Activated CD8-positive, alpha-beta memory T cell treated with anti-CD3 and anti-CD28 coated beads, Interleukin-2, amount 50 U/mL, for 24 hours (primary cell): ENCODE data around the gene ZNF669.
"Not testable (repeated sequence)": the region's sequence is repeated elsewhere in the genome, so short reads cannot be mapped to it uniquely, and the experiment has no call there.

Source experiments
- DNase-seq: peaks from one replicate; pipeline ENCODE4 v3.0.0-alpha.2; 2020; ENCODE audit errors: extremely low read depth

The ZNF669 gene

DNA sequence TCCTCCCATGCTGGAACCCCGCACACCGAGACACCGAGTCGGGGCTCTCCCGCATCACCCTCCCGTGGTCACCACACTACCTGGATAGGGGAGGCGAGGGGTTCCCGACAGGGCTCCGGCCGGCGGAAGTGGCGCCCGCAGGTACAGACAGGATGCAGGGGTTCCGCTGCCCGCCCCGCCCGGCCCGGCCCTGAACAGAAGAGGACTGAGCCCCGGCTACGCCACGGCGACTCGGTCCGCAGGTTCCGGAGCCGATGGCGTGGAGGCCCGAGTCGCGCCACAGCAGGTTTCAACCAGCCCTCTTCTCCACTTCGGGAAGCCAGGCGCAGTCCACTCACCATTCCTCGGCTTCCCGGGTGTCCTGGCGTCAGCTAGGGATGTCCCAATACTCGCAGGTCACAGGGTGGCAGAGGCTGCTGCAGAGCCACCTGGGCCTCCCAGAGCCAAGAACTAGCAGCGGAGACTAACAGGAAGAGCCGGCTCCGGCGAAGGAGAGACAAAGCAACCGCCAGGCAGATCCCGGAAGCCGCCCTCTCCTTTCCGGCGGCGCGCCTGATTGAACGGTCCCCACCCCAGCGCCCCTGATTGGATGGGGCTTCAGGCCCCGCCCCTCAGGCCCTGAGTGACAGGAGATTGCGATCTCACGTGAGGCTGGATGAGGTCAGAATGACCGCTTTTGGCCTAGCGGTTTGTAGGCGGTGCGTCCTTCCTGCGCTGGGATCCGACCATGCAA lies at the start of gene ZNF669:
Gene ZNF669, minus strand, starts transcription at position 498 of the 733 bp plus-strand sequence. Its CDS starts 157 bp downstream, at position 341.
- DNase-seq = peak; percentile 86

DNA sequence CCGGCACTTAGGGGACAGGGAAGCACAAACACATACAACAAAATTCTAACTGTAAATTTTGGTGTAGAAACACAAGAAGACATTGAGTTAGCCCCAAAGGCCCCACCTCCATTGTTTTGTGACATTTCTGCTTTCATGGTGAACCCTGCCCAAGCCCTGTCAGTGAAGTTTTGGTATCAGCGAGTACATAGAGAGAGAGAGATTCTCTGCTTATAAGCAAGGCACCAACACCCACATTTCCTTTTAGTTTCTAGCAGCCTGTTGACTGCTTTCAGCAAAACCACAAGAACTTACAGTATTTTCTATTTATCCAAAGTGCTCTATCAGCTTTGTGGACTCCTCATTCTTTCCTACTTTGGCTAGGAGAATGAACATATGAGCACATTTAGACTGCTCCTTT lies 43.6 kb upstream of the ZNF669 start:
- no peak for DNase-seq

DNA sequence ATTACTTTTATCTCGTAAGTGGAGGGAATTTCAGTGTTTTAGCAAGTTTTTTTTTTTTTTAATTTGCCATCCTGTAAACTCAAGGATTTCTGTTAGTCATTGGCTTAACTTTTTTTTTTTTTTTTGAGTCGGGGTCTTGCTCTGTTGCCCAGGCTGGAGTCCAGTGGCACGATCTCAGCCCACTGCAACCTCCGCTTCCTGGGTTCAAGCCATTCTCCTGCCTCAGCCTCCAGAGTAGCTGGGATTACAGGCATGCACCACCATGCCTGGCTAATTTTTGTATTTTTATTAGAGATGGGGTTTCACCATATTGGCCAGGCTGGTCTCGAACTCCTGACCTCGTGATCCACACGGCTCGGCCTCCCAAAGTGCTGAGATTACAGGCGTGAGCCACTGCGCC lies 43.0 kb upstream of the ZNF669 start:
- DNase-seq = not testable (repeated sequence)

GRCh38 chr1:247146671-247147070 lies 42.5 kb upstream of the ZNF669 start:
- no peak for DNase-seq

DNA sequence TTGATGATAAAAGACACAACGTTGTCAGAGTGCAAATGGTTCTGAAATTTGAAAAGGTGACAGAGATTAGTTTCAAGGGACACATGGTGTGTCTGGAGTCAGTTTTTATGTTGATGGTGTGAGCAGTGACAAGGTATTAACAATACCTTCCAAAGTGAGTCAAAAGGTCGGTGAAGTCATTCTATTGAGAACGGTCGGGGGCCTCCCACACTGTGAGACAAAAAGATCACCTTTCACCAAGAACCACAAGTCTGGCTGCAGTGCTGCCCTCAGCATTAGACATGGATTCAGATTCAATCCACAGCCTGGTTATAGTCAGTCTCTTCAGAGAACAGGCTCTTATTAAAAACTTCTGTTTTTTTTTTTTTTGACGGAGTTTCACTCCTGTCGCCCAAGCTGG lies 41.1 kb upstream of the ZNF669 start:
- no peak for DNase-seq

GRCh38 chr1:247139557-247139956 lies 35.4 kb upstream of the ZNF669 start:
- DNase-seq = not testable (repeated sequence)

DNA sequence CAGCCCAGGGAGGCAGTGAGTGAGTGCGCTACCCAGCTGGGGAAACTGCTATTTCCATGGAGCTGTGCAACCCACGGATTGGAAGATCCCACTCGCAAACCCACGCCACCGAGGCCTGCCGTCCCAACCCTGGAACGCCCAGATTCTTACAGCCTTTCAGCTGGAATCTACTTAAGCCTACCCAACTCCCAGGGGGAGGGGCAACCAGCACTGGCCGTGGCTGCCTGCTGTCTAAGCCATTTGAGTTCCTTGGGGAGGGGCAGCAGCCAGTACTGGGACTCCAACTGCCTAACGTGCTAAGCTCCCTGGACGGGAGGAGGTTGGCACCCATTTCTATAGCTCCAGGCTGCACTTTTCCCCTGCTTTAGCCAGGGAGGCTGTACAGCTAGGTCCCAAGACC lies 27.1 kb upstream of the ZNF669 start:
- DNase-seq = no peak

GRCh38 chr1:247127519-247128282 lies 23.5 kb upstream of the ZNF669 start:
- DNase-seq = not testable (repeated sequence)

DNA sequence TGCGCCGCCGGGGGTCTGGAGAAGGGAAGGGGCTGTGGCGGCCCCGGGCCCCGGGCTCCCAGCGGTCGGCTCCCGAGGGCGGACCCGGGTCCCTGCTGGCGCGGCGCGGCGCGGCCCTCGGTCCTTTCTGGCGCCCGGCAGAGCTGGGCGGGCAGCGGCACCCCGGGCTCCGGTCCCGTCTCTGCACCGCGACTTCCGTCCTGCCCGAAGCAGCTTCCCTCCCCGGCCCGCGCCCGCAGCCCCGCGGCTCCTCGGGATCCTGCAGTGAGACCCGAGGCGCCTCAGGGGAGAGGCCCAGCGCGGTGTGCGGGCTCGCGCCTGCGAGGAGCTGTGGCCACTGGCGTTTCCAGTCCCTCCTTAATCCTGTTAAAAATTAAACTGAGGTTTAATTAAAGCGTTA lies 22.4 kb upstream of the ZNF669 start:
- not testable (repeated sequence) for DNase-seq

GRCh38 chr1:247126166-247126565 lies 22.0 kb upstream of the ZNF669 start:
- not testable (repeated sequence) for DNase-seq

GRCh38 chr1:247121382-247121781 lies 17.2 kb upstream of the ZNF669 start:
- no peak for DNase-seq

- DNase-seq = not testable (repeated sequence)
These were observed 16.2 kb upstream of the ZNF669 start for GRCh38 chr1:247120408-247120668.

- DNase-seq = no peak
These were observed 15.6 kb upstream of the ZNF669 start for GRCh38 chr1:247119600-247120407.

GRCh38 chr1:247118946-247119446 lies 14.8 kb upstream of the ZNF669 start:
- DNase-seq = no peak

DNA sequence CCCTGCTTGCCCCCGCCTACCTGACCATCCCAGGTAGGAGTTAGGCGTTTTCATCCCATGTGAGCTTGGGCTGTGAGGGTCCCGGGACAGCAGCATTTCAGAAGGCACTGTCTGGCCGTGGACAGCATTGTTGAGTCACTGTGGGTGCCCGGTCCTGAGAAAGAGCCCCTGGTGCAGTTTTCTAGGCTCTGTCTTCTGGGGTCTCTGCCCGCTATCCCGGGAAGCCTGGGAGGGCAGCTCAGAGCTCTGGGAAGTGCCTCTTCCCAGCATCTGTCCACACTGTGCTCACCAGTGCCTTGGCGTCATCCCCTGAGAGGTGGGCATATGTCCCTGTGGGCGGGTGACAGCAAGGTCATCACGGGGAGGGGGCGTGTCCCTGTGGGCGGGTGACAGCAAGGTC lies 11.4 kb upstream of the ZNF669 start:
- no peak for DNase-seq

DNA sequence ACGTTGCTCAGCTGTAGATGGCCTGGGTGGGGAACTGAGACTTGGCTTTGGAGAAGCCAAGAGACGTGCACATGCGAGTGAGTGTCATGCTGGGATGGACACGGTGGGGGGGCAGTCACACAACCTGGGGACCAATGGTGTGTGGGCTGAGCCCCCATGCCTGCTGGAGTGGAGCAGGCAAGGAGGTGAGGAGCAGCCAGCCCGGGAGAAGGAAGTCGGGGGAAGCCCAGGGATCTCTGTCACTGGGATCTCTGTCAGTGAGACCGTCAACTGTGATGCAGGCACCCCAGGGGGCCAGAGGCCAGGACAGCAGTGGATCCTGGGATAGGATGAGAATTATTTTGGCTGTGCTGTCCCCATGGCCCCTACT lies 11.0 kb upstream of the ZNF669 start:
- no peak for DNase-seq

DNA sequence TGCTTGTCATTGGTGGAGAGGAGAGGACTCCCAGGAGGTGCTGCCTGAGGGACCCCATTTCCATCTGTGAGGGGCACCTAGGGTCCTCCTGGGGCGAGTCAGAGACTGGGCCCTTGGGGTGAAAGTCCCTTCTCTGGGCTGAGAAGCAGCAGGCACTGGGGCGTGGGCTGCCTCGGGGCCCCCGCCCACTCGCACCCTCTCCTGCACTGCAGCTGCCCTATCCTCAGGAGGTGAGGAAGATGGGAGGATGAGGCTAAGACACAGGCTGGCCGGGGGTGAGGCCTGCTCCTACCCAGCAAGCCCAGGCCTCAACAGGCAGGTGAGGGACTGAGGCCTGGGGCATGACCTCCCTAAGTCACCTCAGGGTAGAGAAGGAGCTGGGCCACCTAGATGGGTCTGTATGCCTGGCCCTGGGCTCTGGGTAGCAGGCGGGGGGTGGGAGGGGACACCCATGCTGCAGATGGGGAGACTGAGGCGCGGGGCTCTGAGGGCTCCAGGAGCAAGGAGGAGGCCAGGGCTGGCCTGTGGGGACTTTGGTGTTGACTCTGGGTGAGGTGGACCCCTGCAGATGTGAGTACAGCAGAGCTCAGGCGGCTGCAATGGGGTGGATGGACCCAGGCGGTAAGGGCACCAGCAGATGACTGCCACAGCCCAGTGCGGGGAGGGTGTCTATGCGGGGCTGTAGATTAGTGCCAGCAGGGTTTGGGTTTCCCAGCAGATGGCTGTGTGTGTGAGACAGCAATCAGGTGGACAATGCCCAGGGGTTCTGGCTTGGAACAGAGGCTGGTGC lies 10.4 kb upstream of the ZNF669 start:
- DNase-seq = no peak

DNA sequence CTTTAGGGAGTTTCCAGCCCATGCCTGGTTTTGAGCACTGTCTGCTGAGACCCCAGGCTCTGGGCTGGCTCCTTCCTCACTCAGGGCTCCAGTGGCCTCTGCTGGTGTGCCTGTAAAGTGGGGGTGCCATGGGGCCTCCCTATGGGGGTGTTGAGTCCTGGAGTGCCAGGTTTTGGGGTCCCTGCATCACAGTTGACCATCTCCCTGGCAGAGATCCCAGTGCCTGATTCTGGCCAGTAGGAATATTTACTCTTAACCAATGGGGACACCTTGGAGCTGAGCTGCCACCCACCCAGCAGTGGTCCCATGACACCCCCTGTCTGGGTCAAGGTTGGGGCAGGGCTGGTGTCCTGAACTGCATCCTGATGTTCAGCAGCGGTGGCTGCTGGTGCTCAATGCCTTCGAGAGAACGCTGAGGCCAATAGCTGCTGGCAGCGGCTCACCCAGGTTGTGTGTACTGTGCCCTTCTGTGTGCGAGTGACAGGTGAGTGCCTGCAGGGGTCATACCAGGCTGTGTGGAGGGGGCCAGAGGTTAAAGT lies 9.6 kb upstream of the ZNF669 start:
- no peak for DNase-seq

GRCh38 chr1:247113094-247113497 lies 8.9 kb upstream of the ZNF669 start:
- DNase-seq = no peak

DNA sequence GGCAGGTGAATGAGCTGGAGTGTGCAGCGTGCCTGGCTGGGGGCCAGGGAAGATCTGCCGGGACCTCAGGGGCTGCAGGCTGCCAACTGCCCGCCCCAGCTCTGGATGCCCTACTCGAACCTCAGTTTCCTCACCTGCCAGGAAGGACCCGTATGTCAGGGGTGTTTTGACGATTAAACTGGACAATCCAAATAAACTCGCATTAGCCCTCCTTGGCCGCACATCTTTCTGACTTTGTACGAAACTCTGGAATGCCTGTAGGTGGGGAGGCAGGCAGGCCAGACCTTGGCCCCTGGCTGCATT lies 8.3 kb upstream of the ZNF669 start:
- no peak for DNase-seq

GRCh38 chr1:247111700-247112478 lies 7.7 kb upstream of the ZNF669 start:
- DNase-seq = no peak
